ENCODE data around the gene USP21.

Gene USP21

DNA sequence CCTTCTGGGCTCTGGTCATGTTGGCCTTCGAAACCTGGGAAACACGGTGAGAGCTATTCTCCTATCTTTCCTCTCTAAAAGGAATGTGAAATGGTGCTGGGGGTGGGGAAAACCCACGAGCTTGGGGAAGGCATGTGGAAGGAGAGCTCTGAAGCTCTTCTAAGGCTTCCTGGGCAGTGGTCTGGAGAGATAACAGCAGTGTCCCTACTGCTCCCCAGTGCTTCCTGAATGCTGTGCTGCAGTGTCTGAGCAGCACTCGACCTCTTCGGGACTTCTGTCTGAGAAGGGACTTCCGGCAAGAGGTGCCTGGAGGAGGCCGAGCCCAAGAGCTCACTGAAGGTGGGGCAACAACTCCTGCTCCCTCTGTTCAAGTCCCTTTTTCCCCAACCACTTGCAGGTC lies 2.8 kb downstream of the USP21 start:
- in situ Hi-C loops (cut with HindIII; ENCODE audit: low sequenced_read_pairs) = no loop called here
- H3K4me3 ChIP-seq (ENCODE audit: low read depth, low read length) = no peak overlapping the region
- TF ChIP-seq, protein P1, sequence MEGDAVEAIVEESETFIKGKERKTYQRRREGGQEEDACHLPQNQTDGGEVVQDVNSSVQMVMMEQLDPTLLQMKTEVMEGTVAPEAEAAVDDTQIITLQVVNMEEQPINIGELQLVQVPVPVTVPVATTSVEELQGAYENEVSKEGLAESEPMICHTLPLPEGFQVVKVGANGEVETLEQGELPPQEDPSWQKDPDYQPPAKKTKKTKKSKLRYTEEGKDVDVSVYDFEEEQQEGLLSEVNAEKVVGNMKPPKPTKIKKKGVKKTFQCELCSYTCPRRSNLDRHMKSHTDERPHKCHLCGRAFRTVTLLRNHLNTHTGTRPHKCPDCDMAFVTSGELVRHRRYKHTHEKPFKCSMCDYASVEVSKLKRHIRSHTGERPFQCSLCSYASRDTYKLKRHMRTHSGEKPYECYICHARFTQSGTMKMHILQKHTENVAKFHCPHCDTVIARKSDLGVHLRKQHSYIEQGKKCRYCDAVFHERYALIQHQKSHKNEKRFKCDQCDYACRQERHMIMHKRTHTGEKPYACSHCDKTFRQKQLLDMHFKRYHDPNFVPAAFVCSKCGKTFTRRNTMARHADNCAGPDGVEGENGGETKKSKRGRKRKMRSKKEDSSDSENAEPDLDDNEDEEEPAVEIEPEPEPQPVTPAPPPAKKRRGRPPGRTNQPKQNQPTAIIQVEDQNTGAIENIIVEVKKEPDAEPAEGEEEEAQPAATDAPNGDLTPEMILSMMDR (IDR thresholded peaks at IDR 0.05; ENCODE audit: low read depth, low read length, missing control alignments) = no peak
- DNase-seq (ENCODE audit: low read depth) = no peak

- DNase-seq (ENCODE audit: low read depth) = no peak
- in situ Hi-C loops (cut with HindIII; ENCODE audit: low sequenced_read_pairs) = no loop called here
- TF ChIP-seq, protein P1 (IDR thresholded peaks at IDR 0.05; ENCODE audit: low read depth, low read length, missing control alignments) = no peak
- no peak overlapping the region for H3K4me3 ChIP-seq (ENCODE audit: low read depth, low read length)
These were observed 3.5 kb downstream of the USP21 start for GRCh38 chr1:161162806-161163205.

GRCh38 chr1:161163793-161164192 lies 4.5 kb downstream of the USP21 start:
- H3K4me3 ChIP-seq (ENCODE audit: low read depth, low read length) = no peak overlapping the region
- in situ Hi-C loops (cut with HindIII; ENCODE audit: low sequenced_read_pairs) = no loop called here
- TF ChIP-seq, protein P1 (IDR thresholded peaks at IDR 0.05; ENCODE audit: low read depth, low read length, missing control alignments) = no peak
- DNase-seq (ENCODE audit: low read depth) = no peak

DNA sequence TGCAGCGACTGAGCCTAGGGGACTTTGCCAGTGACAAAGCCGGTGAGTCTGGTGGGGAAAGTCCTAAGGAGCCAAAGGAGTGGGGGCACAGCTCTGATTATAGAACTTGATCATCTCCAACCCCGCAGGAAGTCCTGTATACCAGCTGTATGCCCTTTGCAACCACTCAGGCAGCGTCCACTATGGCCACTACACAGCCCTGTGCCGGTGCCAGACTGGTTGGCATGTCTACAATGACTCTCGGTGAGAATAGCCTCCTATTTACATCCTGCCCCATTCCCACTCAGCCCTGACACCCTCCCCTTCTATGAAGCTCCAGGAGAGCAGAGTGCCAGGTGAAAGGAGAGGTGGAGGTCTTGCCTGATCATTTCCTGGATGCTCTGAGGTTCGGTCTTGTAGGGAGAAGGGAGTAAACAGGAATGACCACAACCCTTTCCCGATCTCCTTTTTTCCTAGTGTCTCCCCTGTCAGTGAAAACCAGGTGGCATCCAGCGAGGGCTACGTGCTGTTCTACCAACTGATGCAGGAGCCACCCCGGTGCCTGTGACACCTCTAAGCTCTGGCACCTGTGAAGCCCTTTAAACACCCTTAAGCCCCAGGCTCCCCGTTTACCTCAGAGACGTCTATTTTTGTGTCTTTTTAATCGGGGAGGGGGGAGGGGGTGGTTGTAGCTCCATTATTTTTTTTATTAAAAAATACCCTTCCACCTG lies 5.8 kb downstream of the USP21 start:
- TF ChIP-seq, protein P1 (IDR thresholded peaks at IDR 0.05; ENCODE audit: low read depth, low read length, missing control alignments) = no peak
- in situ Hi-C loops (cut with HindIII; ENCODE audit: low sequenced_read_pairs) = no loop called here
- DNase-seq (ENCODE audit: low read depth) = no peak

GRCh38 chr1:161165742-161166668 lies 6.7 kb downstream of the USP21 start, which contains the start of gene PPOX:
PPOX (plus strand) TSS chr1:161166426; CDS start chr1:161166848, 422 bp downstream.
- DNase-seq (ENCODE audit: low read depth) = peak; percentile 97
- peak within 1 kb of the TSS; percentile 83 for H3K4me3 ChIP-seq (ENCODE audit: low read depth, low read length)
- in situ Hi-C loops (cut with HindIII; ENCODE audit: low sequenced_read_pairs) = no loop called here
- TF ChIP-seq, protein P1 (IDR thresholded peaks at IDR 0.05; ENCODE audit: low read depth, low read length, missing control alignments) = peak; percentile 68

More for the DNA sequence above, 5.8 kb downstream of the USP21 start:
- H3K4me3 ChIP-seq (ENCODE audit: low read depth, low read length) = peak overlapping the region; percentile 83

DNA sequence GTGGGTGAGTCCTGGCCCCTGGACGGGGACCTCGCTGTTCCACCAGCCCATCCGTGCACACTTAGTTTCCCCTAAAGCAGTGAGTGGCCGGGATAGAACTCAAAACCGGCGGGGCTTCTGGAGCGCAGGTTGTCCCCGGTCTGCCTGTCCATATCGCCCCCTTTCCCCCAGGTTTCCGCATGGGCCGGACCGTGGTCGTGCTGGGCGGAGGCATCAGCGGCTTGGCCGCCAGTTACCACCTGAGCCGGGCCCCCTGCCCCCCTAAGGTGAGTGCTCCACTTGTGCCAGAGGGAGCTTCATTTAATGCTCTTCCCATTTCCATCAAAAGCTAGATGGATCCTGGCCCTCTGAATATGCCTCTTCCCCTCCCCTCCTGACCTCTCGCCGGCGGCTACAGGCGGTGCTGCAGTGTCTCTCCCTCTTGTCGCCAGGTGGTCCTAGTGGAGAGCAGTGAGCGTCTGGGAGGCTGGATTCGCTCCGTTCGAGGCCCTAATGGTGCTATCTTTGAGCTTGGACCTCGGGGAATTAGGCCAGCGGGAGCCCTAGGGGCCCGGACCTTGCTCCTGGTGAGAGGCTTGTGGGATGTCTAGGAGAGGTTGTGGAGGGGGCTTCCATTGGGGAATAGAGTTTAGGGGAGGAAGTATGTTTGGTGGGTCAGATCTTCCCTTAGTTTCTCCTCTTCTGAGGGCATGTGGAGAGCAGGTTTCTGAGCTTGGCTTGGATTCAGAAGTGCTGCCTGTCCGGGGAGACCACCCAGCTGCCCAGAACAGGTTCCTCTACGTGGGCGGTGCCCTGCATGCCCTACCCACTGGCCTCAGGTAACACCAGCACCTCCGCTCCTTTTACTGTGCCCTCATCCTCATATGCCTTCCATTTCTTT lies 7.6 kb downstream of the USP21 start:
- H3K4me3 ChIP-seq (ENCODE audit: low read depth, low read length) = peak overlapping the region; percentile 83
- DNase-seq (ENCODE audit: low read depth) = no peak
- in situ Hi-C loops (cut with HindIII; ENCODE audit: low sequenced_read_pairs) = no loop called here
- TF ChIP-seq, protein P1 (IDR thresholded peaks at IDR 0.05; ENCODE audit: low read depth, low read length, missing control alignments) = no peak
